SK-N-SH treated with all-trans-retinoic acid at 6 μM for 48 hours (cell line): ENCODE measurements around the gene SLC29A3.

Source experiments
- ATAC-seq: fragments of 200-7000 bp; cut with Tn5 transposase; 3 replicates; pipeline ENCODE4 v1.9.1; 2020; ENCODE audit warnings: mild to moderate bottlenecking, moderate library complexity
- BACH2 ChIP-seq: fragments of 250-450 bp; sonication (Bioruptor Pico); IDR thresholded peaks from 2 replicates; pipeline ENCODE4 v1.9.0; 2021; ENCODE audit warnings: mild to moderate bottlenecking, borderline replicate concordance
- CREB5 ChIP-seq: fragments of 250-450 bp; sonication (Bioruptor Pico); IDR thresholded peaks from 2 replicates; pipeline ENCODE4 v1.5.1; 2020; ENCODE audit warnings: low read depth, mild to moderate bottlenecking, moderate library complexity
- CSDC2 ChIP-seq: fragments of 250-450 bp; sonication (Bioruptor Pico); IDR thresholded peaks from 2 replicates; pipeline ENCODE4 v1.5.0; 2020; ENCODE audit warnings: mild to moderate bottlenecking, moderate library complexity
- CSRNP3 ChIP-seq: fragments of 250-450 bp; sonication (Bioruptor Pico); IDR thresholded peaks from 2 replicates; pipeline ENCODE4 v1.5.1; 2021; ENCODE audit warnings: mild to moderate bottlenecking, moderate library complexity
- ESRRG ChIP-seq: fragments of 250-450 bp; sonication (Bioruptor Pico); IDR thresholded peaks from 2 replicates; pipeline ENCODE4 v1.6.1; 2021; ENCODE audit warnings: mild to moderate bottlenecking
- GLIS3 ChIP-seq: fragments of 250-450 bp; sonication (Bioruptor Pico); IDR thresholded peaks from 2 replicates; pipeline ENCODE4 v1.5.0; 2020; ENCODE audit warnings: mild to moderate bottlenecking, moderate library complexity
- ISL1 ChIP-seq: fragments of 250-450 bp; sonication (Bioruptor Pico); IDR thresholded peaks from 2 replicates; pipeline ENCODE4 v2.1.2; 2022; ENCODE audit warnings: mild to moderate bottlenecking, moderate library complexity
- OSR1 ChIP-seq: fragments of 250-450 bp; sonication (Bioruptor Pico); IDR thresholded peaks from 2 replicates; pipeline ENCODE4 v1.8.0; 2022; ENCODE audit warnings: moderate library complexity, mild to moderate bottlenecking, inconsistent platforms
- PATZ1 ChIP-seq: fragments of 250-450 bp; sonication (Bioruptor Pico); IDR thresholded peaks from 2 replicates; pipeline ENCODE4 v1.8.0; 2020; ENCODE audit warnings: mild to moderate bottlenecking, moderate library complexity, borderline replicate concordance
- POU6F1 ChIP-seq: fragments of 250-450 bp; sonication (Bioruptor Pico); IDR thresholded peaks from 2 replicates; pipeline ENCODE4 v1.8.0; 2021; ENCODE audit warnings: low read depth, mild to moderate bottlenecking, moderate library complexity, borderline replicate concordance
- PPARA ChIP-seq: fragments of 250-450 bp; sonication (Bioruptor Pico); IDR thresholded peaks from 2 replicates; pipeline ENCODE4 v1.5.0; 2020; ENCODE audit warnings: mild to moderate bottlenecking, borderline replicate concordance
- RARB ChIP-seq: fragments of 250-450 bp; sonication (Bioruptor Pico); IDR thresholded peaks from 2 replicates; pipeline ENCODE4 v1.8.0; 2021; ENCODE audit warnings: mild to moderate bottlenecking, moderate library complexity
- TCF4 ChIP-seq: fragments of 250-450 bp; sonication (Bioruptor Pico); IDR thresholded peaks from 2 replicates; pipeline ENCODE4 v1.8.0; 2021; ENCODE audit warnings: mild to moderate bottlenecking, moderate library complexity, borderline replicate concordance
- TOX ChIP-seq: fragments of 250-450 bp; sonication (Bioruptor Pico); IDR thresholded peaks from 2 replicates; pipeline ENCODE4 v1.8.0; 2021; ENCODE audit warnings: mild to moderate bottlenecking, moderate library complexity, borderline replicate concordance
- TSHZ2 ChIP-seq: fragments of 250-450 bp; sonication (Bioruptor Pico); IDR thresholded peaks from 2 replicates; pipeline ENCODE4 v1.5.0; 2020; ENCODE audit warnings: mild to moderate bottlenecking, moderate library complexity
- ZFP3 ChIP-seq: fragments of 250-450 bp; sonication (Bioruptor Pico); IDR thresholded peaks from 2 replicates; pipeline ENCODE4 v1.5.0; 2020; ENCODE audit warnings: mild to moderate bottlenecking, moderate library complexity
- ZFP30 ChIP-seq: fragments of 450-650 bp; formaldehyde crosslinking; IDR thresholded peaks from 2 replicates; pipeline ENCODE4 v1.5.0; 2022; ENCODE audit warnings: mild to moderate bottlenecking, moderate library complexity
- ZNF70 ChIP-seq: fragments of 450-650 bp; formaldehyde crosslinking; IDR thresholded peaks from 2 replicates; pipeline ENCODE4 v1.5.0; 2020; ENCODE audit warnings: mild to moderate bottlenecking, moderate library complexity
- ZNF8 ChIP-seq: fragments of 450-650 bp; formaldehyde crosslinking; IDR thresholded peaks from 2 replicates; pipeline ENCODE4 v1.5.0; 2020; ENCODE audit warnings: mild to moderate bottlenecking, moderate library complexity

SLC29A3 gene

GRCh38 chr10:71370031-71370430 is 51.0 kb downstream of the SLC29A3 start:
- TF ChIP-seq BACH2 (CRISPR knock-in tag) (no peak), PPARA (CRISPR knock-in tag) (no peak), ISL1 (CRISPR knock-in tag) (no peak), POU6F1 (no peak), ZNF8 (no peak), OSR1 (CRISPR knock-in tag) (no peak), CSRNP3 (CRISPR knock-in tag) (no peak), GLIS3 (no peak), TOX (CRISPR knock-in tag) (no peak), ZFP30 (CRISPR knock-in tag) (no peak), TCF4 (no peak), RARB (no peak), CSDC2 (CRISPR knock-in tag) (no peak), ESRRG (CRISPR knock-in tag) (no peak), ZFP3 (no peak)
- no peak for ATAC-seq

GRCh38 chr10:71371750-71372166 is 52.7 kb downstream of the SLC29A3 start:
- no peak for ATAC-seq

More at GRCh38 chr10:71371750-71372166, 52.7 kb downstream of the SLC29A3 start:
- TF ChIP-seq RARB (no peak), ZFP30 (CRISPR knock-in tag) (no peak), ISL1 (CRISPR knock-in tag) (no peak), ZNF70 (CRISPR knock-in tag) (no peak), CREB5 (CRISPR knock-in tag) (no peak), TOX (CRISPR knock-in tag) (no peak), POU6F1 (no peak), TSHZ2 (CRISPR knock-in tag) (no peak), CSRNP3 (CRISPR knock-in tag) (no peak), OSR1 (CRISPR knock-in tag) (no peak), PATZ1 (CRISPR knock-in tag) (no peak), CSDC2 (CRISPR knock-in tag) (no peak), PPARA (CRISPR knock-in tag) (no peak)
